ENCODE data around the gene THAP12.

- TF ChIP-seq POLR2A (IDR thresholded peaks at IDR 0.05) (no peak), CTCF (IDR thresholded peaks at IDR 0.05) (no peak)
These were observed 14.4 kb upstream of the THAP12 start for GRCh38 chr11:76395296-76395695.

All from heart left ventricle (tissue), 13 donors.